KBM-7 (cell line): ENCODE results near the gene AMER1.

Experiments used
- DNase-seq: peaks from one replicate; pipeline ENCODE4 v3.0.0-alpha.2; 2015
- in situ Hi-C: fragments of 300-500 bp; cut with MboI; formaldehyde crosslinking; loops from 2 replicates; pipeline ENCODE4 v1.14.3; 2020; ENCODE audit warnings: low sequenced_read_pairs, low pct_unique_long_range_greater_than_20kb, mixed read lengths

Gene AMER1

GRCh38 chrX:64187762-64188150 is 17.8 kb downstream of the AMER1 start:
- DNase-seq, result no peak
- in situ Hi-C loops, result no loop called here

GRCh38 chrX:64186974-64187761 is 18.3 kb downstream of the AMER1 start:
- DNase-seq, result no peak
- in situ Hi-C loops, result no loop called here

- in situ Hi-C loops, result no loop called here
- DNase-seq, result no peak
Measured at GRCh38 chrX:64184396-64184795, 21.1 kb downstream of the AMER1 start.

GRCh38 chrX:64182208-64182607 is 23.3 kb downstream of the AMER1 start:
- in situ Hi-C loops, result no loop called here
- DNase-seq, result no peak

- in situ Hi-C loops, result no loop called here
- DNase-seq, result no peak
Measured at GRCh38 chrX:64176876-64177275, 28.6 kb downstream of the AMER1 start.

GRCh38 chrX:64169988-64170387 is 35.5 kb downstream of the AMER1 start:
- no peak for DNase-seq
- in situ Hi-C loops, result no loop called here

GRCh38 chrX:64152857-64153256 is 52.7 kb downstream of the AMER1 start:
- in situ Hi-C loops, result no loop called here
- DNase-seq, result no peak

- in situ Hi-C loops, result no loop called here
- DNase-seq, result no peak
Measured at GRCh38 chrX:64151911-64152310, 53.6 kb downstream of the AMER1 start.

- DNase-seq, result no peak
- in situ Hi-C loops, result no loop called here
Measured at GRCh38 chrX:64150775-64151174, 54.7 kb downstream of the AMER1 start.
